ENCODE data around the gene GNAQ. TPM values are rescaled to one million over a fixed set of nuclear protein-coding genes. Genes with fewer than 3 reads are reported as not detected.
"Not testable (repeated sequence)": the region's sequence is repeated elsewhere in the genome, so short reads cannot be mapped to it uniquely, and the experiment has no call there.

The GNAQ gene
- total RNA-seq, 1 donor from 2014 or later: 33.3 TPM

DNA sequence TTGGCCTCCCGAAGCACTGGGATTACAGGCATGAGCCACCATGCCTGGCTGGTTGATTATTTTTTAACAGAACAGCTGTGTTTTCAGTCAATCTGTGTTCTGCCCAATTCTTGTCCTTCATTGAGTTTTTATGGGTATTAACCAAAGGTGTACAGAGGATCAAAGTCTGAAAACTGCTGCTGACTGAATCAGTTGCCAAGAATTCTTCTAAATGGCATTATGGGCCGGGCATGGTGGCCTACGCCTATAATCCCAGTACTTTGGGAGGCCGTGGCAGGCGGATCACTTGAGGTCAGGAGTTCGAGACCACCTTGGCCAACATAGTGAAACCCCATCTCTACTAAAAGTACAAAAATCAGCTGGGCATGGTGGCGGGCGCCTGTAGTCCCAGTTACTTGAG is 150.0 kb downstream of the GNAQ start:
- DNase-seq (ENCODE audit: low read depth in 2 of 2): not testable (repeated sequence)

DNA sequence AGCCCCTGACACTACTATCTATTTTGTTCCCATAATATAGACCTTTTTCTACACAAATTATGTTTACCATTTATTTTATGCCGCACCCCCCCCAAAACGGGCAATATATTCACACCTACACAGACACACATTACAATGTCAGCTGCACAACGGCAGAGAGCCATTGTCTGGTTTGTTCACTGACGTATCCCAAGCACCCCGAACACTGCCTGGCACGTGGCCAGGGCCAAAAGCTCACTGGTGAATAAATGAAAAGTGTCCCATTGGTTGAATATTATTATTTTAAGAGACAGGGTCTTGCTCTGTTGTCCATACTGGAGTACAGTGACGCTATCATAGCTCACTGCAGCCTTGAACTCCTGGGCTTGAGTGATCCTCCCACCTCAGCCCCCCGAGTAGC is 150.5 kb downstream of the GNAQ start:
- DNase-seq (ENCODE audit: low read depth in 2 of 2): no peak

DNA sequence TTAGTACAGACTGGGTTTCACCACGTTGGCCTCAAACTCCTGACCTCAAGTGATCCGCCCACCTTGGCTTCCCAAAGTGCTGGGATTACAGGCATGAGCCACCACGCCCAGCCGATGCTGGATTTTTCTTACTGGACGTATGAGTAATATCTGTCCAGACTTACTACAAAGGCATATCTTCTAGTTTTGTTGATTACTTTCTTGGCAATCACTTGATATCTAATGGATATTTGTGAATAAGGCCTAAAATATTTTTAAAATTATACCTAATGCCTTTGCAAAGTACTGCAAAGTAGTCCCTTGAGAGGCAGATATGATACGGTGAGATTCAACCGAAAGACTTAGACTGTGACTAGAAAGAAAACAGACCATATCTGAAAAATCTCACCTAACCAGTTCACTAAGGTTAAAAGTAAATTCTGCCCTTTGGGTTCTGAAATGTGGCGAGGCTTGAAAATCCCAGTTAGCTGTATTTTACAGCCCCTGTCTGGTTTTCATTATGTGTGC is 152.1 kb downstream of the GNAQ start:
- no peak for DNase-seq (ENCODE audit: low read depth in 2 of 2)

DNA sequence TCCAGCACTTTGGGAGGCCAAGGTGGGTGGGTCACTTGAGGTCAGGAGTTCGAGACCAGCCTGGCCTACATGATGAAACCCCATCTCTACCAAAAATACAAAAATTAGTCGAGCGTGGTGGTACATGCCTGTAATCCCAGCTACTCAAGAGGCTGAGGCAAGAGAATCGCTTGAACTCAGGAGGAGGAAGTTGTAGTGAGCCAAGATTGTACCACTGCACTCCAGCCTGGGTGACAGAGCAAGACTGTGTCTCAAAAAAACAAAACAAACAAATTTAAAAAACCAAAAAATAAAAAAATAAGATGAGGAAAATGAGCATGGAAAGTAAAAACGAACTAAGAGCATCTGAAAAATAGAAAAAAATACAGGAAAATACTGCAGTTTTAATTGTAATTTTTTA is 152.8 kb downstream of the GNAQ start:
- not testable (repeated sequence) for DNase-seq (ENCODE audit: low read depth in 2 of 2)

DNA sequence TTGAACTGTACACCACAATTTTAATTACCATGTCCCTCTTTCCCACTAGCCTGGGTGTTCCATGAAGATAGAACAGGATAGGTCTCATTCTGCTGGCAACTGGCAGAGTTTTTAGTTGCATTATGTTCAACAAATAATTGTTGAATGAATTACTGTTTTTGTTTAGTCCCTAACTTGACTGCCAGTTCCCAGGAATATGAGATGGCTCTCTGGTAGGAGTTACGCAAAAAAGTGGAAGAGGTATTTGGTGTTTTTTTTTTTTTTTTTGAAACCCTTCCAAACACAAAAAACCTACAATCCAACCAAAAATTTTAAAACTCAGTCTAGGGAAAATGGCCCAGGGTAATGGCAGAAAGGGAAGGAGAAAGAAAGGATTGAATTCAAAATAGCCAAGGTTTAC is 153.6 kb downstream of the GNAQ start:
- no peak for DNase-seq (ENCODE audit: low read depth in 2 of 2)

DNA sequence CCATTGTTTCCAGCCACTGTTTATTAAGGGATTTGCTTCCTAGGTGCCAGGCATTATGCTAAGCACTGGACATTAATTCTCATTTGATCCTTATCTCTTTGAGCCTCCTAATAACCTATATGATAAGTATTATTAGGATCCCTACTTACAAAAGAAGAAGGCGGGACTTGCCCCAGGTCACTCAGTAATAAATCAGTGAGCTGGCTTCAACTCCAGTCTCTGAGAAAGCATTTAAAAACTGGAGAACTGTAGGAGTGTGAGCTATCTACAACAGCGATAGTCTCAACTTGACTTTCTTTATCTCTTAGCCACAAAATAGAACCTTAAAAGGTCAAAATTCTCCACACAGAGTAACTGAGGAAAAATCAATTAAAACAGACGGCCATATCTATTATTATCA is 155.0 kb downstream of the GNAQ start:
- DNase-seq (ENCODE audit: low read depth in 2 of 2): no peak

DNA sequence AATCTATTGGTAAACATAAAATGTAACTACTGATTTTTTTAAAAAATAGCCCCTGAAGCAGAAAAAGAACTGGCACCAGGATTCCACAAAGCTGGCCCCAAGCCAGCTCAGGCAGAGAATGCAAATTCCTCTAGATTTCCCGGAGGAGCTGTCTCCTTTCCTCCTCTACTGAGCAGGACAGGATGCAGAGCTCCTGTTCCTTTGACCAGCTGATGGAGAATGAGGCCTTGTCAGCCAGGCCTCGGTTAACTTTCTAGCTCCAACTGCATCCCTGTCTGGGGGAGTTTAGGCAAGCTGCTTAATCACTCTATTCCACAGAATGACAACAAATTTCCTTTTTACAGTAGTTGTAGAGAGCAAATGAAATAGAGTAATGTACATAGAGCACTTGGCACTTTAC is 155.5 kb downstream of the GNAQ start:
- DNase-seq (ENCODE audit: low read depth in 2 of 2): peak; percentile 19 to 64

DNA sequence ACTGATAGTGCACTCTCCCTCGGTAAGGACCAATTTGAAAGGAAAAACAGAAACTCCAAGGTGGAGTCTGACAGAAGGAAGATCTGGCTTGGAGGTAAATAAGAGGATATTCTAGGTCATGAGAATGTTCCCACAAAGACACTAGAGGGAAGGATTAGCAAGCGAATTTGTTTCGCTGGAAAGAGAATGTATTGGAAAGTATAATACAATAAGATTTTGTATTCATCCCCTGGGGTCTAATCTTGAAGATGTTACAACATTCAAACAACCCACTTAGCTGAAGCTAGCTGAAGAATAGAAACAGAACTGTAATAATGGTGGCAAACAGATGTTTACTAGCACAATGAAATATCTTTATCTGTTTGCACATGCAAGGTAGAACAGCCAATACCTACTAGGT is 158.7 kb downstream of the GNAQ start:
- DNase-seq (ENCODE audit: low read depth in 2 of 2): no peak

DNA sequence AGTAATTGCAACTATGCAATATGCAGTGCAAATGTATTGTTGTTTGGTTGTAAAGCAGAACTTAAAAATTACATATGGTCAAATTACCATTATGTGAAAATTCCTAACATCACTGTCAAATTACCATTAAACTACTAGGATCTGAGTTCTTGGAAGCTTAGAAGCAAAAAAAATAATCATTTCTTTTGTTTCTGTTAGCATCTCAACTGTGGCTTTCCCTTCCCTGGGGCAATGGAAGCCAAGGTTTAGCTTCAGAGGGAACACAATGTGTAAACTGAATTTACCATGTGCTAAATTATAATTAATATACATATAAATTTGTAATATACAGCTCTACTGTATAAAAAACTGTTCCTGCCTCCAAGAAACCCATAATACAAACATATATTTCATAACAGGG is 159.4 kb downstream of the GNAQ start:
- no peak for DNase-seq (ENCODE audit: low read depth in 2 of 2)

DNA sequence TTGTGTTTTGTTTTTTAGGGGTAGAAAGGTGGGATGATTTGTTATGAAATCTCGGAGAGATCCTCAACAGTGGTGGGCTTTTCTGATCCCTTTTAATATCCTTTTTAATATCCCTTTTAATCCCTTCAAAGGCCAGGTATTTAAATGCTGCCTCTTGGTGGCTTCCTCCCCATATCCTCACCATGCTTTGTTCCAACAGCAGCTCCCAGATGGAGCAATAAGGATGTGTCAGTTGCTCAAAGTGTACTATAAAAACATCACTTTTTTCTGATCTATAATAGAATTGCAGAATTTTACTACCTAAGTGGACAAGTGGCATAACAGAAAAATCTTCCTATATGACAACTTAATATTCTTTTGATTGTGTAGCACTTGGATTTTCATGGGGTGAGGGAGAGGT is 160.1 kb downstream of the GNAQ start:
- no peak for DNase-seq (ENCODE audit: low read depth in 2 of 2)

DNA sequence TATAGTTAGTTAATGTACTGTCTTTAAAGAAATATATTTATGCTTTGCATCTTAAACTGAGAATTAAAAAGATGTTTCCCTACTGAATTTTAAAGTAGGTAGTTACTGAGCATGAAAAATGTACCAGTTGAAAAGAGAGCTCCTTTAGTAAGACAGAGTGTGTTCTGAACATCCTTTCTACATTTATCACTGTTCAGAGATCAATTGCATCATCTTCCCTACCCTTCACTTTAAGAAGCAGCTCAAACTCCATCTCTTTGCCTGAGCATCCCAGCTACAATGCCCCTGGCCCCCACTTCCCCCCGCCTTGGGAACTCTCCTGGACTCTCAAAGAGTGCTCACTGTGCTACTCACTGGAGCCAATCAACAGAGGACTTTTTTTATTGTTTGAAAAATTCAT is 164.7 kb downstream of the GNAQ start:
- no peak for DNase-seq (ENCODE audit: low read depth in 2 of 2)

DNA sequence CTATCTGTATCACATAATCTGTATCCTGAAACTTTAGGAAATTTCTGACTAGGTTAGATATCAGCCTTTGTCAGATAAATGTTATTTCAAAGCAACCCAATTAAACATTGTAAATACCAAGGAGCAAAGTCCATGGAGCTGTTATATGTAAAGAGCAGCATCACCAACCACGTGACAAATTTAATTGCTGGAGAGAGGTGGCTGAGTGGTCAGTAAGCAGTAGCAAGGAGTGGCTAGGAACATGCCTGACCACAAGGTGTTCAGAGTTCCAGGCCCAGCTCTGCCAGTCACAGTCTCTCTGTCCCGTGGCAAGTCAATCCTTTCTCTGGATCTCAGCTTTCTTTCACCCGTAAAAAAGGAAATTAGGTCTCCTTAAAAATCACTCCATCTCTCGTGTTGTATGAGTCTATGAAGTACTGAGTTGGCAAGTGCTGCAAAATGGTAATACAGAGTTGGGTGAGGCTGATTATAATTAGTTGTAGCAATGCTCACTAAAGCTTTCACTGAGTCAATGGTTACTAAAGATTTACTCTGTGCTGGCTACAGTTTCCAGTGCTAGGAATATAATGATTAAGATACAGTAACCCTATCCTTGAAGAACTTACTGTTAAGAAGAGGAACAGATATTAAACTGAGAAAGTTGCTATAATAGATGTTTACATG is 166.1 kb downstream of the GNAQ start:
- no peak for DNase-seq (ENCODE audit: low read depth in 2 of 2)

DNA sequence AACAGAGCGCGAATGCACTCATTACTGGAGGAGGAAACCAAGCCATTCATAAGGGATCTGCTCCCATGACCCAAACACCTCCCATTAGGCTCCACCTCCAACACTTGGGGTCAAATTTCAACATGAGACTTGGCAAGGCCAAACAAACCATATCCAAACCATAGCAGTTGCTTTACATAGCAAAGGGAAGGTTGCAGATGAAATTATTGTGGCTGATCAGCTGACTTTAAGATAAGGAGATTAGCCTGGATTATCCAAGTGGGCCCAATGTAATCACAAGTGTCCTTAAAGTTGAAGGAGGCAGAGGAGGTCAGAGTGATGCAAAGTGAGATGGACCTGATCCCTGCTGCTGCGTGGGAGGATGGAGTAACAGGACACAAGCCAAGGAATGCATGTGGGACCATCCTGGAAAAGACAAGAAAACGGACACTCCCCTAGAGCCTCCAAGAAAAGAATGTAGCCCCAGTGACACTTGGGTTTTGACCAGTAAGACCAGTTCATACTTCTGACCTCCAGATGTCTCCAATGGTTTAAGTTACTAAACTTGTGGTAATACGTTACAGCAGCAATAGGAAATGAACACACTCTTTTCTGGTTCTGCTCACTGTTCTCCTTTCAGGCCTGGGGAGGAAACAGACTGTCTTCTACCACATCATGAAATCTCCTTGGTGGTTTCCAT is 167.3 kb downstream of the GNAQ start:
- DNase-seq (ENCODE audit: low read depth in 2 of 2): peak in 1 of 2 donors; percentile 24

DNA sequence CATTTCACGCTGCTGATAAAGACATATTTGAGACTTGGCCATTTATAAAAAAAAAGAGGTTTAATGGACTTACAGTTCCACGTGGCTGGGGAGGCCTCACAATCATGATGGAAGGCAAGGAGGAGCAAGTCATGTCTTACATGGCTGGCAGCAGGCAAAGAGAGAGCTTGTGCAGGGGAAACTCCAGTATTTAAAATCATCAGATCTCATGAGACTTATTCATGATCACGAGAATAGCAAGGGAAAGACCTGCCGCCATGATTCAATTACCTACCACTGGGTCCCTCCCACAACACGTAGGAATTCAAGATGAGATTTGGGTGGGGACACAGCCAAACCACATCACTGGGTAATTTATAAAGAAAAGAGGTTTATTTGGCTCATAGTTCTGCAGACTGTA is 168.0 kb downstream of the GNAQ start:
- not testable (repeated sequence) for DNase-seq (ENCODE audit: low read depth in 2 of 2)

DNA sequence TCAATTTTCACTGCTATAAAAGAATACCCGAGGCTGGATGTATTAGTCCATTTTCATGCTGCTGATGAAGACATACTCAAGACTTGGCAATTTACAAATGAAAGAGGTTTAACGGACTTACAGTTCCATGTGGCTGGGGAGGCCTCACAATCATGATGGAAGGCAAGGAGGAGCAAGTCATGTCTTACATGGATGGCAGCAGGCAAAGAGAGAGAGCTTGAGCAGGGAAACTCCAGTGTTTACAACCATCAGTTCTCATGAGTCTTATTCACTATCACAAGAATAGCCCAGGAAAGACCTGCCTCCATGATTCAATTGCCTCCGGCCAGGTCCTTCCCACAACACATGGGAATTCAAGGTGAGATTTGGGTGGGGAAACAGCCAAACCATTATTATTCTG is 170.7 kb downstream of the GNAQ start:
- DNase-seq (ENCODE audit: low read depth in 2 of 2): not testable (repeated sequence)

DNA sequence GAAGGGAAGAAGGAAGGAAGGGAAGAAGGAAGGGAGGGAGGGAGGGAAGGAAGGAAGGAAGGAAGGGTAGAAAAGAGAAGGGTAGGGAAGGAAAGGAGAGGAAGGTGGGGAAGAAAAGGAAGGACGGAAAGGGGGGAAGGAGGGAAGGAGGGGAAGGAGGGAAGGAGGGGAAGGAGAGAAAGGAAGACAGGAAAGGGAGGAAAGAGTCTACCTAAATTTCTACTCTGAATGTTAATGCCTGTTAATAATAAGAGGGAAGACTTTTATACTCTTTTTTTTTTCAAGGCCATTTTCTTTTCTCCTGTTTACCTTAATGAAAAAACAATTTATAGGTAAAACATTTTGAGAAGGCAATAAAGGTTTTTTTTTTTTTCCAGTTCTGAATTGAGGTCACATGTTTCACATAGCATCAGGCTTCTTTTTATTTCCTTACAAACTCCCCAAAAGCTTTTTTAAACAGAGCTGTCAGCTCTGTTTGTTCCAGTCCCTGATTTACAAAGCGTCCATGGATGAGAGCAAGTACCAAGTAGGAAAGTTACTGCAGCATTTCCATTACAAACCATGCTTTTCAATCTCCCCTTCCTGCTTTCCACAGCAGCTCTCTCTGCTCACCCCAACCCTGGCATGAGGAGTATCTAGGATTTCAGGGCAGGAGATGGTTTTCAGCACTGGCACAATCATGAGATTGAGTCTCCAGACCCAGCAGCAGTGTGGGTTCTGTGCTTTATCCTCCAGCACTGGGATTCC is 173.9 kb downstream of the GNAQ start:
- no peak for DNase-seq (ENCODE audit: low read depth in 2 of 2)

DNA sequence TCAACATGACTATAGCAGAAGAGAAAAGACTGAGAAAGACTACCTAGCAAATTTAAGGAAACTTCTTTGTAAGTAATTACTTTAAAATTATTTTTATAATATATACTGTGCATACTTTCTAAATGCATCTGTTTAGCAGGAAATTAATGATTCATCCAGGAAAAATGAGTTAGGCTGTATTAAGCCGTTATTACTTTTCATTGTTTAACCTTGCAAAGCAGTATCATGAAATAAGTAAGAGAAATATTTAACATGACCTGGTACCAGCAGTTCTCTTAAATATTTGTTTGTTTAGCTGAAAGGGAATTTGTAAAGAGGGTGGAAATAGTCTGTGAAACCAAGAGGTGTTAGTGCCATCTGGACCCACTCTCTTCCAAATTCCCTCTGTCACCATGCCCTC is 175.0 kb downstream of the GNAQ start:
- peak; percentile 23 to 54 for DNase-seq (ENCODE audit: low read depth in 2 of 2)

DNA sequence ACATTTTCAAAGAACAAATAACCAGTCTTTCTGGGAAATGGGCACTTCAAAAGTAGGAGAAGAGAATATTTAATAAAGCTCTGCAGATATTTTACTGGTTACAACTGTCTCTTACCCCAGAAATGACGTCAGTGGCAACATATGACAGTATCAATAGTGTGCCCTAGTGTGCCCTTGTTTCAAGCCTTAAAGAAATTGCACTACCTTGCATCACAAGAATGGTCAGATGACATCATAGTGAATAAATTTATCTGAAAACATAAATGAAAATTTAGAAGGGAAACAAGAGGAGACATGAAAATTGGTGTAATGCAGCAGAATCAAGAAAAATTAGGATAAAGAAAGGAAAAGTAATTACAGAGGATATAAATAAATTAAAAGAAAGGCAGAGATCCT is 176.7 kb downstream of the GNAQ start:
- DNase-seq (ENCODE audit: low read depth in 2 of 2): no peak

DNA sequence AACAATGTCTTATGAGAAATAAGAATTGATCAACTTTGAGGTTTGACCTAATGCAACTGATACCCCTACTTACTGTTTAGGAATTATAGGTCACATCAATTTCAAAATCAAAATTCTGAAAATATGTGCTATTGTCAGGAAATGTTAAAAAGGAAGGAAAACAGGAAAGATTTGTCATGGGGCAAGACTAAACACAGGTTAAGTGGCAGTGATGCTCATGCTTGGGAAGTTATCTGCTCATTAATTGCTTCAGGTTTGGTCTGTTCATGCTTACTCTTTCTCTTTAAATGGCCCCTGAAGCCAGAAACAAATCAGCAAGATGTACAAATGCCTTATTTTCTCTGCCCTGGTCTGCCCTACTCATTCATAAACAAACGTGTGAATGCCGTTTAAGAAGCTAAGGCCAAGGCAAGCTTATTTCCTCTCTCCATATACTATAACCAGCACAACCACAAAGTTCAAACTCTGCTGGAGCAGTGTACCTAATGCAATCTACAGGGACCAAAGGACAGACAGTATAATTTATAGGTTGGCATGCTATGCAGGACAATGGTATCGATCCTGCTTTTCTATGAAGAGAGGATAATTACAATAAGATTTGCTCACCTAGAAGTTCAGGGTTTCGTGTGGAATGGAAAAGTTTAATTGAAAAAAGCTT is 177.2 kb downstream of the GNAQ start:
- peak in 1 of 2 donors; percentile 41 for DNase-seq (ENCODE audit: low read depth in 2 of 2)

DNA sequence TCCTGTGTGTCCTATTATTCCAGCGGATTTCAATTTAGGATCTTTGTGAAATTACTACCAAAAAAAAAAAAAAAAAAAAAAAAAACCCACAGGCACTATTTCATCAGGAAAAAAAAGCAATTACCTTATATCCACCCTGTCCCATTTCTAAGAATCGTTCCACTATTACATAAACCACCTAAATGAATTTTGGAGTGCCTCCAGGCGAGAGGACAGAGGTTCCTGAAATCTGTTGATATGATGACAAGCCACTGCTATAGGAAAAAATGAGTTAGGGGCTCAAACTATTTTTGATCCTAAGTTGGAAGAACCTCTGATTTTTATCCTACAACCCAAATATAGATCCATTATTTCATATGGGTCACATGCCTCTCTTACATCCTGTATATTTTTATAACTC is 177.9 kb downstream of the GNAQ start:
- peak in 1 of 2 donors; percentile 68 for DNase-seq (ENCODE audit: low read depth in 2 of 2)

DNA sequence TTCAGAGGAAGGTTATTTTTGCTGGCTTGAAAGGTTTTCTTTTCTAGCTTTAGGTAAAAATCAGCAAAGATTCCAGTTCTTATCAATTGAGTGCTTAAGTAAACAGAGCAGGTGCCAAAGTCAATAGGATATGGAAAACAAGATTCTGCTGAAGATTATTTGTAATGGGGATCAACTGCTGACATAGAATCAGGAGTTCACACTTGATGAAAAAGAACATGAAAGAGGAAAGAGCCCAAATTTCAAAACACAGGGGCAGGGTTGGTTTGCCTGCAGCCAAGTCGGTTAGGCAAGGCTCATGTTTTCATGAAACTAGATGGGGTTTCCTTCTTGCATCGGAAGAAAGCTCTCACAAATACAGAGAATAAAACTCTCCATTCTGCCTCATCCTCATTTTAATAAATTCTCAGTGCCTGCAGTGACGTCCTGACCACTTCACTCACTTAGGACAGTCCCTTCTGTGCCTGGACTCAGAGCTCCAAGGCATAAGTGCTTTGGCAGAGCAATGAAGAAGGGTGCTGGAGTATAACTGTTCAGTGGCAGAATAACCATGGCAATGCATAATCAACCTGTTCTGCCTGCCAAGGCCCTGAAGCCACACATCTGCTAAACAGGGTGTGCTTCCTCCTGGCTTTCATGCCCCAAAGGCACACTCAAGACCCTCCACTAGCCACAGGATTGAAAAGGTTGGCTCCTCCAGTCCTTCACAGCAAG is 179.6 kb downstream of the GNAQ start:
- DNase-seq (ENCODE audit: low read depth in 2 of 2): peak in 1 of 2 donors; percentile 40

Measured in lung microvascular endothelial cell (primary cell).